ENCODE measurements around the gene JAKMIP1.
"Not testable (repeated sequence)": the region's sequence is repeated elsewhere in the genome, so short reads cannot be mapped to it uniquely, and the experiment has no call there.

The JAKMIP1 gene

DNA sequence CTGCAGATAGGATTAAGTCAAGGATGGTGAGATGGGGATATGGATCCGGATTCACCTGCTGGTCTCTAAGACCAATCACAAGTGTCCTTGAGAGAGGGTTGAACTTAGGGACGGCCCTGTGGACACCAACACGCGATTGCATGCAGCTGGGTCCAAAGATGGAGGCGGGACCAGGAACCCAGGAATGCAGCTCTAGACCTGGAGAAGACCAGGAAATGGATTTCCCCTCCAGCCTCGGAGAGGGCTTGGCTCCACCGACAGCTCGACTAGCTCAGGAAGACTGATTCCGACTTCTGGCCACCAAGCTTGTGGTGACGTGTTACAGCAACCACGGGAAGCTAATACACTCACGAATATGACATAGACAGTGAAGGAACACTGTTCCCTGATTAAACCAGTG, 186.8 kb downstream of the JAKMIP1 start:
- DNase-seq (ENCODE audit: low spot score): no peak

- no peak for DNase-seq (ENCODE audit: low spot score)
Observed at GRCh38 chr4:6012200-6012599, 188.1 kb downstream of the JAKMIP1 start.

DNA sequence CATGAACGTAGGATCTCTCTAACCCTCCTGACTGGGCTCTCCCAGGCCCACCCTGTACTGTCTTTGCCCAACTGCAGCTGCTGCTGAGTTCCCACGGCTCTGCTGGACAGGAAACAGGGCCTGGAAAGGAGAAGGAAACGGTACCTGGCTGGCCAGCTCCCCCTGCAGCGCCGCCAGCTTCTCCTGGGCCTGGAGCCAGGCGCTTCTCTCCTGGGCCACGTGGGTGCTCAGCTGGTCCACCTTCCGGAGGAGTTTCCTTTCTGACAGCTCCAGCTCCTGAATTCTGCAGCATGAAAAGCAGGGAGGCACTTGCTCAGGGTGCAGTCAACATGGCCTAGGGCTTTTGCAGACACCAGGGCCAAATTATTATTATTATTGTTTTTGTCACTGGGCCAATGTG, 188.7 kb downstream of the JAKMIP1 start:
- DNase-seq (ENCODE audit: low spot score): no peak

DNA sequence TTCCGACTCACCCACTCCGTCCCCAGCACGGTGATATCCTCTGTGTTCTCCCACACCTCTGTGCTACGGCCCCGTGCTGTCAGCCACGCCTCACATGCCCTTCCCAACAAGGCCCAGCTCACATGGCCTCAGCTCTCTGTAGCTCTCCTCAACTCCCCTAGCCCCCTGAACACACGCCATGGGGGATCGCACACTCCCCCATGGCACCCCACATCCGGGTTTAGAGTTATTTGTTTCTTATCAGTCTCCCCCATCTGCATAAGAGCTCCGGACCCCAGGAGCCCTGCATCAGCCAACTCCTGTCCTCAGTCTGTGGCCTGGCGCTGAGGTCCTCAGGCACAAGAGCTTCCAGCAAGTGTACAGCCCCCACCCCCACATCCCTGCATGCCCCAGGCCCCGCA, 189.1 kb downstream of the JAKMIP1 start:
- DNase-seq (ENCODE audit: low spot score): no peak

- DNase-seq (ENCODE audit: low spot score): no peak
Observed at GRCh38 chr4:6010789-6011188, 189.6 kb downstream of the JAKMIP1 start.

DNA sequence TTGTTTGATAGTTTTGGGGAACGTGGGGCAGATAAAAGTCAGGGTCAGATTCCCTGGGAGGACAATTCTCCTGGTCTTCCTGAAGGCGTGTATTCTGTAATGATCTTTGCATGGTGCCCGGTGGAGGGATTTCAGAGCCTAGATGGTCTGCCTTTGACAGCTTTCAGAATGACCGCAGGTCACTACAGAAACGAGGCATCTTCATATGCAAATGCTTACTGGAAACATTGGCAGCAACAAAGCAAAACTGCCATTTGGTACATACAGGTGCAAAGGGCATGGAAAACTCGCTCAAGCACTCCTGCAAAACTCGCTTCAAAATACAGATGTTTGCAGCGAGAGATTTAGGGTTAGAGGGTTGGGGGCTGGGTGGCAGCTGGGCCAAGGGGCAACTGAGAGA, 190.9 kb downstream of the JAKMIP1 start:
- no peak for DNase-seq (ENCODE audit: low spot score)

DNA sequence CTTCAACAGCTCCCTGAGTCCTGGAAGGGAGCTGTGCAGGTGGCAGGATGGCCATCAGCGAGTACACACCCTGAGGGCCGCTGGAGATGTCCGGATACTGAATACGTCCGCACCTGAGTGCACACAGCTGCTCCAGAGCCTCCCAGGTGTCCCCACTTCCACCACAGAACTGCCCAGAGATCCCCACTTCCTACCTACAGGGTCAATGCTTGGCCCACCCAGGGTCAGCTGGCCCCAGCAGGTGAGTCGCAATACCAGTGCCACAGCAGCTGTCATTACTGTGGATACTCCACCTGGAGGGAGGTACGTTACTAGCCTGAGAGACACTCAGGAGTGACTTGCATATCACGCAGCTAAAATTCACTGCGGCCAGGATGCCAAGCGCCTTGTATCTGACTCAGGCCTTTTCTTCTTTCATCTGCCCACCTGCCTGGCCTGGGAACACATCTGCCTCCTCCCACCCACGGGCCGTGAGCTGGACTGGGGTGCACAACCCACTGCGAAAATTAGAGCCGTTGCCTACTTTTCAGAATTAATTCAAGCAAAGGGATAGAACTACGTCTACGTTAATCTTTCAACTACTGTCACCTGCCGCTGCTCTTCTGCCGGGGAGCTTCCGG, 191.5 kb downstream of the JAKMIP1 start:
- no peak for DNase-seq (ENCODE audit: low spot score)

DNA sequence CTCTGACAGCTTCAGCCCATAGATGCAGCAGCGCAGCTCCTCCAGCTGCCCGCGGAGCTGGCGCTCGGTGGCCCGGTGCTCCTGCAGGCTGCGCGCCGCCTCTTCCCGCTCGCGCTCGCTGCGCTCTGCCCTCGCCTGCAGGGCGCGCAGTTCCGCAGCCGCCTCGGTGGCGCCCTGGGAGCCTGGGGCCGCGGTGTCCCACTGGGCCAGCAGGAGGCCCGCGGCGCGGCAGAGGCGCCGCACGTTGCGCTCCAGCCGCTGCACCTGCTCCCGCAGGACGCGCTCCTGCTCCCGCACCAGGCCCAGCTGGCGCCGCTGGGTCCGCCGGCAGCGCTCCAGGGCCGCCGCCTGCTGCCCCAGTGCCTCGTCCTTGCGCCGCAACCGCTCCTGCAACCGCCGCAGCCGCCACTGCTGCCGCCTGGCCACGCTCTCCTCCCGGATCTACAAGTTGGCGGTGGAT, 192.2 kb downstream of the JAKMIP1 start:
- no peak for DNase-seq (ENCODE audit: low spot score)

- DNase-seq (ENCODE audit: low spot score): no peak
Observed at GRCh38 chr4:6005175-6005574, 195.2 kb downstream of the JAKMIP1 start.

DNA sequence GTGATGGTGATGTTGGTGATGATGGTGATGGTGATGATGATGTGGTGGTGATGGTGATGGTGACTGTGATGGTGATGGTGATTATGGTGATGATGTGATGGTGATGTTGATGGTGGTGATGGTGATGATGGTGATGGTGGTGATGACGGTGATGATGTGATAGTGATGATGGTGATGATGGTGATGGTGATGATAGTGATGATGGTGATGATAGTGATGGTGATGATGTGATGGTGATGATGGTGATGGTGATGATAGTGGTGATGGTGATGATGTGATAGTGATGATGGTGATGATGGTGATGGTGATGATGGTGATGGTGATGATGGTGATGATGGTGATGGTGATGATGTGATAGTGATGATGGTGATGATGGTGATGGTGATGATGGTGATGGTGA, 196.9 kb downstream of the JAKMIP1 start:
- not testable (repeated sequence) for DNase-seq (ENCODE audit: low spot score)

DNA sequence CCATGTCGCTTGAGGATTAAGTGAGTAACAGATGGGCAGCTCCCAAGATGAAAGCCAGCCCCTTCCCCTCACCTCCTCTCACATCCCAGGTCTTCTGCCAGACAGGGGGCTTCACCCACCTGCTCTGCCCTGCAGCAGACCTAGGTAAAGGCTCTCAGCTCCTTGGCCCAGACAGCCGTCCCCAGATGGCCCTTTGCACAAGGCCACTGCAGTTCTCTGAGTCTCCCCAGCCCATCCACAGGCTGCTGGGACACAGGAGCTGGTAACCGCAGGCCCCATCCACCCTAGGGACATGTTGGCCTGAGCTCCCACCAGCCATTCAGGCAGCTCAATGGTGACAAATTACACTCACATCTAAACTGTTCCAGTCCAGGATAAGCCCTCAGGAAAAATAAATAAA, 197.4 kb downstream of the JAKMIP1 start:
- no peak for DNase-seq (ENCODE audit: low spot score)

DNA sequence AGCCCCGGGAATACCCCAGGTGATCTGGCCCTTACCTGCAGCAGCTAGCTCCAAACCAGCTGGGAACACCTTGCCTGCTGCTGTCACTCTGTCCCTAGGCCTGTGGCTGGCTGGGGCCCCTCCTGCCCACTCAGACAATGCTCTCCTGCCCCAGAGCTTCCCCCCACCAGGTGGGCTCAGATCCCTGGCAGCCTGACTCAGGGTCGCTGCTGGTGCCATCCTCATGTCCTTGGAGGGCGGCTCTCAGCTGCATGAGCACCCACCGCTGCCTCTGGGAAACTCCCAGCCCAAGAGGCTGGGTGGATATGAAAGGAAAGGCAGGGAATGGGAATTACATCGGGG, 197.9 kb downstream of the JAKMIP1 start:
- no peak for DNase-seq (ENCODE audit: low spot score)

DNA sequence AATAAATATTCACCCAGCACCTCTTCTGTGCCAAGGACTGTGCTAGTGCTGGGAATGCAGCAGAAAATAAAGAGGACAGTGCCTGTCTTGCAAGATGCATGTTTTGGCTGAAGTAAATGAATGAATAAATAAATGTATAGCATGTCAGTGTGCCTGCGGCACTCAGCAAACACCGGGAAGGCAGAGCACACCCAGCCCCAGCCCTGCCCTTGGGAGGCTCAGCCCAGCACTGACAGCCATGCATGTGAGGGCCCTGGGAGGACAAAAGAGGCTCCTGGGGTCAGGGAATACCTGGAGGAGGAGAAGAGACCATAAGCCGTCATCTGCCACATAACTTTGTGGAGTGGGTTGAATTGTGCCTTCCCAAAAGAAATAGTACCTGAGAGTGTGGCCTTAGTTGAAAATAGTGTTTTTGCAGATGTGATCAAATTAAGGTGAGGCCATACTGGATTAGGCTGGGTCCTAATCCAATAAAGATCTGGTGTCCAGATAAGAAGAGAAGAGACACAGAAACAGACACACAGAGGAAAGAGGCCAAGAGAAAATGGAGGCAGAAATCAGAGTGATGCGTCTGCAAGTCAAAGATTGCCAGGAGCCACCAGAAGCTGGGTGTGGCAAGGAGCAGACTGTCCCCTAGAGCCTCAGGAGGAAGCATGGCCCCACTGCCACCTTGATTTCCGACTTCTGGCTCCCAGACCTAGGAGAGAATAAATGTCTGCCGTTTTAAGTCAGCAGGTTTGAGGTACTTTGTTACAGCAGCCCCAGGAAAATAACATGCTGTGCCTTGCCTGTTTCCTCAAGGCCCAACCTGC, 198.5 kb downstream of the JAKMIP1 start:
- no peak for DNase-seq (ENCODE audit: low spot score)

DNA sequence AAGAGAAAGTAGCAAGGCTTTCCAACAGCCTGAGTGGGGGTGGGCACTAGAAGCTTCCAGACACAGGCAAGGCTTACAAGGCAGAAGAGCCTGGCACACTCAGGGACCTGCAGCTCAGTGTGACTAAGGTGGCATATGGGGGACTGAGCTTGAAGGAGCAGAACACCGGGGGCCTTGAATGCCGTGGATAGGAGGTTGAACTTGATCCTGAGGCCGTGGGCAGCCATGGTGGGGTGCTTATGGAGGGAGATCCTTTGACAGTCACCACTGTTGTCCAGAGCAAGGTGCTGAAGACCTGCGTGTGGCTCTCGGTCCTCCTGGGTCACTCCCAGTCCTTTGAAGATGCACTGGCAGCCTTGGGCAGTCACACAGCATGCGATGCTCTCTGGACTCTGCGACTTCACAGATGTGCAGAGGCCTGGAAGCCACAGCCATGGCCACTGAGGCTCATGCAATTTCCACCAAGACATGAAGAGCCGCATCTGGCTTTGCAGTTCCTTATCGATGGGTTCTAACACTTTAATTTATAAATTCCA, 200.5 kb downstream of the JAKMIP1 start:
- DNase-seq (ENCODE audit: low spot score): no peak

DNA sequence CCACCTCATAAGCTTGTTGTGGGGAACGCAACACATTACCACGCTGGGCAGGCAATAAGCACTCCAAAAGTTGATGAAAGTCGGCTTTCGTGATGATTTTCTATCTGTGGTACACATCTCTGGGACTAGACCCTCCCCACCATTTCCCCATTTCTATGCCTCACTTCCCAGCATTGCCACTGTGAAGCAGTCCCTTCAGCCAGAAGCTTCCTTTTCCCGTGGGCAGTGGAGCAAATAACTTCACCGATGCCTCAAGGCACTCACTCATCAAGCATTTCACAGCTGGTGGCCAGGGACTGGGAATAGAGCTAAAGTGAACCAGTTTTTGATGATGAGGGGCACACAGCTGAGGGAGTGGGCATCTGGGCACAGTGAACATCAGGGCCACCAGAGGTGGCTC, 201.0 kb downstream of the JAKMIP1 start:
- no peak for DNase-seq (ENCODE audit: low spot score)

GRCh38 chr4:5998333-5998936, 201.9 kb downstream of the JAKMIP1 start:
- peak; percentile 68 for DNase-seq (ENCODE audit: low spot score)

GRCh38 chr4:5996641-5997040, 203.7 kb downstream of the JAKMIP1 start:
- no peak for DNase-seq (ENCODE audit: low spot score)

DNA sequence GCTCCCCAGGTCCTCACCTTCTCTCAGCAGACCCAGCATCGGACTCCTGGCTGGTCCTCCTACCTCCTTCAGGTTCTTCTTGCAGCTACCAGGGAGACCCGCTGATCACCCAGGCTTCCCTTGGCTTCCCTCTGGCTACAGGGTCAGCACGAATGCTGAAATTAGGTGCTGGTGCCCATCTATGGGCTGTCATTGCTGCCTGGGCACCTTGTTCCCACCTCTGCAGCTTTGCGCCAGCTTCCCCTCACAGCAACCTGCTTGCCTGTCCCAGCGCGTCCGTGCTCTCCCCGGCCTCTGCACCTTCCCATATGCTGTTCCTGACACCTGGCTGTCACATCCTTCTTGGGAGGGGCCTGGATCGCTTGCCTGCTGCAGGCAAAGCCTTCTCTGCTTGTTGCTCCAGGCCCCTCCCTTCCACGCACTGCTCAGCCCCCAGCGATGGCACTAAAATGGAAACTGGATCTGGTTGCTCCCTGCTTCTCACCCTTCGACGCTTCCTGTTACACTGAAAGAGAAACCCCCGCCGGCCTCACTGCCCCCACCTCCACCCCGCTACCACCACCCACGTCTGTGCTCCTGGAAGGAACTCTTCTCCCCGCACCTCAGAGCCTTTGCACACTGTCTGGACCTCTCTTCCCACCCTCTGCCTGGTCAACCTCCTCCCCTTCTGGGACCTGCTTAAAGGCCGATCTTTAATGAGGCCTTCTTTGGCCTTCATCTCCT, 204.3 kb downstream of the JAKMIP1 start:
- peak; percentile 37 for DNase-seq (ENCODE audit: low spot score)

- no peak for DNase-seq (ENCODE audit: low spot score)
Observed at GRCh38 chr4:5993876-5994811, 206.2 kb downstream of the JAKMIP1 start.

GRCh38 chr4:5993346-5993745, 207.0 kb downstream of the JAKMIP1 start:
- DNase-seq (ENCODE audit: low spot score): not testable (repeated sequence)

DNA sequence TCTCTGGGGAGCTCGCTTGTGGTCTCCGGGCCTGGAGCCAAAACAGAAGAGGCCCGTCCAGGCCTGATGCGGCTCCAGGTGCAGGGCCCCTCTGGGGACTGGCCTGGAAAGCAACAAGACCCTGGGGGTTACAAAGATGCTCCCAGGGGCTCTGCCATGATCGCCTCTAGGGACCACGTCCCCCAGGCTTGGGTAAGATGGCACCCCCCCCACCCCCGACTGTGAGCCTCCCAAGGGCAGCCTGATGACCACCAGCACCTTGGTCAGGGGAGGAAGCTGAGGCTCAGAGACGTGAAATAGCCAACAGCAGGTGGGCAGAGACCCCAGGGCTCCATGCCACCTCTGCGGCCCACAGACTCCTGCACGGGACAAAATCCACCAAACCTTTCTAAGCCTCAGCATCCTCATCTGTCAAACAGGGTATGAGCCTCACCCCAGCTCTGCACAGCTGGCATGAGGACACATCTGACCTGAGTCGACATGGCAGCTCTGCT, 207.5 kb downstream of the JAKMIP1 start:
- no peak for DNase-seq (ENCODE audit: low spot score)
